GM18517 (cell line): ENCODE data around the gene BEAN1.

ENCODE experiments used
- ATAC-seq: cut with Tn5 transposase; IDR thresholded peaks from one replicate; pipeline ENCODE4 v1.9.1; 2021; ENCODE audit warnings: mild to moderate bottlenecking, moderate library complexity; ENCODE audit not compliant: unreplicated experiment

Gene BEAN1

GRCh38 chr16:66391726-66392670 lies 35.1 kb upstream of the BEAN1 start:
- no peak for ATAC-seq

DNA sequence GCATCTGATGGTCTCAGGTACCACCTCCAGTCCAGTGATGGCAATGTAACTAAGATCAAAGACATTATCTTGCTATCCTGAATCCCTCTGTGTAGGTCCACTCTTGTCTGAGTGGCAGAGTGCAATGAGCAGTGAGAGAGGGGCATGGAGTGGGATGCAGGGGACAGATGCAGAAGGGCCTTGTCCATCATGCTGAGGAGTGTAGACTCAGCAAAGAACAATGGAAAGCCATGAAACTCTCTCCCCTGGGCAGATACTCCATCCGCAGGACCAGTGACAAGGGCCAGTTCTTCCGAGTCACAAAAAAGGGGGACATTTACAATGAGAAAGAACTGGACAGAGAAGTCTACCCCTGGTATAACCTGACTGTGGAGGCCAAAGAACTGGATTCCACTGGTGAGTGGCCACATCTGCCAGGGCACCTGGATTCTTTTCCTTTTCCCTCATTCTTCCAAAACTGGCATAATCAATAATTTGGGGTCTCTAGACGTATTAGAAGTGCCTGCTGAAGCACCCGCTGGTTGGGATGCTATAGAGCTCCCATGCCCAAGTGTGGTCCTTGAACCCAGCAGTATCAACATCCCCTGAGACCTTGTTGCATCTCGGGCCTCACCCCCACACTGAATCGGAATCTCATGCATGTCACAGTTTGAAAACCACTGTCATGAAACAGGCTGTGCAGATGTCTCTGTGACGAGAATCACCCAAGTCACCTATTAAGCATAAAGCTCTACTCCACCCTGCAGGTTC lies 31.1 kb upstream of the BEAN1 start:
- ATAC-seq, result no peak

DNA sequence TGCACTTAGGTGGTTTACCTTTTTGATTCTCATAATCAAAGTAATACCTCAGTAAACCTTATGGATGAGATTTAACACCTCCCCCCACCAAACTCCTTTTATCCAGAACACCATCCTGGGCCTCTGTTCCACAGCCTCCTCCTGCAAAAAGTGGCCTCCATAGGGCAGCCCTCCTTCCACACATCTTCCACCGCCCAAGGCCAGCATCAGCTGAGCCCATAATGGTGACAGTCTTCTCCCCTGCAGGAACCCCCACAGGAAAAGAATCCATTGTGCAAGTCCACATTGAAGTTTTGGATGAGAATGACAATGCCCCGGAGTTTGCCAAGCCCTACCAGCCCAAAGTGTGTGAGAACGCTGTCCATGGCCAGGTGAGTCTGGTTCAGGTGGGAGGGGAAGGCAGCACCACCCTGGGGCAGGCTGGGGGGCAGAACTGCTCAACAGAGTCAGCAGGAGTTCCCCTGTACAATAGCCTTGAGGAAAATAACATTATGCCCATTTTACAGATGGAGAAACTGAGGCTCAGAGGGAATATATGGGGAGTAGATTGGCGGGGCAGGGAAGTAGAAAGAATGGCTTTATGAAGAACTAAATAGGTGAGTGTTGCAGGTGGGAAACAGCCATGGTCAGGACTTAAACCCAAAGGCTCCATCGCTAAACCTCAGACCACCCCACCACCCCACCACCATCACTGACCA lies 29.2 kb upstream of the BEAN1 start:
- ATAC-seq, result no peak

GRCh38 chr16:66399031-66399430 lies 28.1 kb upstream of the BEAN1 start:
- ATAC-seq, result no peak

GRCh38 chr16:66399930-66400329 lies 27.2 kb upstream of the BEAN1 start:
- no peak for ATAC-seq

DNA sequence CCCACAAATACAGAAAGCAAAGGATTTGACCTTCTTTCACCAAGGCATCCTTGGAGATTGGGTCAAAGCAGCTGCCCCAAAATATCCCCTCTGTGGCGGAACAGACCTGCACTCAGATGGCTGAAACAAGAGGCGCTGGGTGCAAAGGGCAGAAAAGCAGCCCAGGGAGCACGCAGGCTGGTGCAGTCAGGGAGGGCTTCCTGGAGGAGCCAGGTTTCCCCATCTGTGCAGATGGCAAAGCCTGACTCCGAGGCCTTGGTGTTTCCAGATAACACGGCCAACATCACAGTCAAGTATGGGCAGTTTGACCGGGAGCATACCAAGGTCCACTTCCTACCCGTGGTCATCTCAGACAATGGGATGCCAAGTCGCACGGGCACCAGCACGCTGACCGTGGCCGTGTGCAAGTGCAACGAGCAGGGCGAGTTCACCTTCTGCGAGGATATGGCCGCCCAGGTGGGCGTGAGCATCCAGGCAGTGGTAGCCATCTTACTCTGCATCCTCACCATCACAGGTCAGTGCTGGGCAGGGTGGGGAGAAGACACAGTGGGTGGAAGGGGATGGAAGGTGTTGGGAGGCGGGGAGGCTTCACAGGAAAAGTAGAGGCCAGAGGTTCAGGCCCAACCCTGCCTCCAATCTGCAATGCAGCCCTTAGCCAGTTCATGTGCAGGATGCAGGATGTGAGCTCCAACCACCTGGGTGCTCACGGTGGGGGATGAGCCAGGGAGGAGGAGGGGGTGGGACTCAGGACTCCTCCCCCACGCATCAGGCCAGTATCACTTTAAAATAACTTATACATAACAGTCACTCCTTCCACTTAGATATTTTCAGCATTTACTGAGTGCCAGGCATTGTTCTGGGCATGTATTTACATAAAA lies 26.4 kb upstream of the BEAN1 start:
- no peak for ATAC-seq

- no peak for ATAC-seq
Observed at GRCh38 chr16:66401610-66402009, 25.5 kb upstream of the BEAN1 start.

GRCh38 chr16:66402166-66402565 lies 24.9 kb upstream of the BEAN1 start:
- no peak for ATAC-seq

GRCh38 chr16:66402591-66403230 lies 24.4 kb upstream of the BEAN1 start:
- no peak for ATAC-seq

- no peak for ATAC-seq
Observed at GRCh38 chr16:66403531-66404145, 23.5 kb upstream of the BEAN1 start.

DNA sequence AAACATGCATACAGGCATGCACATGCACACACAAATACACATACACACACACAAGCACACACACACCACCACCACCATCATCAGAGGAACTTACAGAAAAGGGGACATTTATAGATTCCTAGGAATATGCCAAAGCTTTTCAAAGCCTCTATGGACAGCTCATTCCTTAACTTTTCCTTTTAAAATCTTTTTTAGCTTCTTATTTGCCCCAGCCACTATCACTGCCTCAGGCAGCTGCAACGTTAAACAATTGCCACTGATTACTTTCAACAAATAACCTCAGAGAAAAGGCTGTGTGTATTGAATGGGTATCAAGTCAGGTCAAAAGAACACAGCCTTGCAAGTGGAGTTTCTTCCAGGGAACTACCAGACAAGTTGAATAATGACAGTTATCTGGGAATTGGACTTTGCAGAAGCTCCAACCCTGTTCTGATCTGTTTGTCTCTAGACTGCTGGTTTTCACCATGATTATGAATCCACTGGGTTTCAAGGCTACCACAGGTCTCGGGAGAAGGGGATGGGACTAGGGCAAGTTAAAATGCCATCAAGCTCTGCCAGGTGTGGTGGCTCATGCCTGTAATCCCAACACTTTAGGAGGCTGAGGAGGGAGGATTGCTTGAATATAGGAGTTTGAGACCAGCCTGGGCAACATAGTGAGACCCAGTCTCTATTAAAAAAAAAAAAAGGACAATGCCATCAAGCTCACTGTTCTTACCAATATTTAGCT lies 21.9 kb upstream of the BEAN1 start:
- no peak for ATAC-seq

- peak; percentile 73 for ATAC-seq
Observed at GRCh38 chr16:66406534-66407221, 20.4 kb upstream of the BEAN1 start.

GRCh38 chr16:66408163-66409048 lies 18.7 kb upstream of the BEAN1 start:
- ATAC-seq, result no peak

DNA sequence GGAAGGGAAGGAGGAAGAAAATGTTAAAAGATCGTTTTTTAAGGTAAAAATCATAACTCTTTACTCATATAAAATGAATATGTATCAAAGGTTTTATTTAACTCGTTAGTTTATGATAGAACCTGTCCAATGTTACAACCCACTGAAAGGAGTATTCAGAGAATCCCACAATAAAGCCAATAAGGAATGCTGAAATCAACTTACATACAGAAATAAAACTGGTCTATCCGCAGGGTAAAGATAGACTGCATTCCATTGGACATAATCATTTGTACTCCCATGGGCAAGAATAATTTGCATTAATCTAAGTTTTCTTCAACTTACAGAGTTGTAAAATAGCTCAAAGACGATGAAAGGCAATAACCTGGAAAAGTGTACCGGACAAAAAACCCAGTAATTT lies 17.9 kb upstream of the BEAN1 start:
- ATAC-seq, result no peak

- ATAC-seq, result no peak
Observed at GRCh38 chr16:66412182-66412581, 14.9 kb upstream of the BEAN1 start.

DNA sequence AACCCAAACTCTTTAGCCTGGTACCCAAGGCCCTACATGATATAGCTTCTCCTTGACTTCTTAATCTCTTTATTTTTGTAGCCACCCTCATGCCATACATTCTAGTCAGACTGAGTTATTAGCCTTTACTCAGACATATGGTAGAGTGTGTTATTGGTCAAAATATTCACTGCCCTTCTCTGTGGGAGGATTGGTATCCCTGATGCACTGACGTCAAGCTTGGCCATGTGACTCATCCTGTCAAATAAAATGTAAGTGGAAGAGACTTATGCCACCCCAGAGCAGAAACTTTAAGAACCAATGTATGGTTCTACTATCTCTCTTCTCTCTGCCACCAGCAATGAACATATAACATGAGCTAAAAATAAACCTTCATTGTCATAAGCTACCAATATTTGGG lies 12.2 kb upstream of the BEAN1 start:
- no peak for ATAC-seq

DNA sequence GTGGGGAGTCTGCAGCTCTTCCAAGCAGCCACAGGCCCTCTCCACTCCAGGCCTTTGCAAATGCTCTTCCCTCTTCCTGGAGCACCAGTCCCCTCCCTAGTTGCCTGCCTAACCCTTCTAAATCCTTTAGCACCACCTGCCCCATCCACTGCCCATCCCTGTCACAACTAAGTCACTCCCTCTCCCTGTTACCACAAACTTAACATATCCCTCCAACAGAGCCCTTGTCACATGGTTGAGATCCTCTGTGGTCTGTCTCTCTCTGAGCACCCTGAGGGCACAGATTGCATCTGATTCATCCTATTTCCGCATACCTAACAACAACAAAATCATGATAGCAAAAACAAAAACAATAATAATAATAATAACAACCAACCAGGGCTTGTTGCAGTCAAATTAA lies 11.0 kb upstream of the BEAN1 start:
- no peak for ATAC-seq
